Liver (tissue), 9 donors: ENCODE data around the gene HSF4. TPM values are rescaled to one million over a fixed set of nuclear protein-coding genes. Genes with fewer than 3 reads are reported as not detected.

Source experiments
- DNase-seq: peaks from one replicate; pipeline ENCODE4 v3.0.0-alpha.2; 2017; ENCODE audit warnings: low spot score
- H3K27ac ChIP-seq, 2 donors: one replicate each; pipeline ENCODE4 v1.7.0; 2013; ENCODE audit warnings: inconsistent platforms in 2 of 2, low read length in 2 of 2, control low read depth in 1 of 2, low read depth in 1 of 2, mild to moderate bottlenecking in 1 of 2
- H3K27me3 ChIP-seq, 4 donors: one replicate each; pipeline versions ENCODE4 v1.6.1 to v1.7.0; 2013; ENCODE audit warnings: low read length in 3 of 4, inconsistent platforms in 1 of 4, mild to moderate bottlenecking in 1 of 4, moderate library complexity in 1 of 4; ENCODE audit not compliant: control insufficient read depth in 4 of 4, insufficient read depth in 4 of 4
- H3K36me3 ChIP-seq, 4 donors: one replicate each; pipeline versions ENCODE4 v1.6.1 to v1.7.0; 2013; ENCODE audit warnings: low read length in 3 of 4, mild to moderate bottlenecking in 3 of 4, low read depth in 1 of 4, moderate library complexity in 1 of 4; ENCODE audit not compliant: control insufficient read depth in 4 of 4, insufficient read depth in 3 of 4
- H3K4me1 ChIP-seq, 4 donors: one replicate each; pipeline versions ENCODE4 v1.6.1 to v1.7.0; 2013; ENCODE audit warnings: low read length in 3 of 4, mild to moderate bottlenecking in 3 of 4, moderate library complexity in 1 of 4; ENCODE audit not compliant: control insufficient read depth in 4 of 4, insufficient read depth in 4 of 4
- H3K4me3 ChIP-seq, 3 donors: one replicate each; pipeline versions ENCODE4 v1.6.1 to v1.7.0; 2013; ENCODE audit warnings: low read length in 3 of 3, control low read depth in 1 of 3, low read depth in 1 of 3, mild to moderate bottlenecking in 1 of 3
- H3K9ac ChIP-seq, 2 donors: one replicate each; pipeline ENCODE4 v1.7.0; 2013; ENCODE audit warnings: low read length in 2 of 2, mild to moderate bottlenecking in 2 of 2, moderate library complexity in 2 of 2, control low read depth in 1 of 2, low read depth in 1 of 2
- H3K9me3 ChIP-seq, 4 donors: one replicate each; pipeline versions ENCODE4 v1.6.1 to v1.7.0; 2013; ENCODE audit warnings: low read length in 3 of 4; ENCODE audit not compliant: control insufficient read depth in 4 of 4
- CTCF ChIP-seq: fragments of 150-350 bp; IDR thresholded peaks from 2 replicates; pipeline ENCODE4 v1.5.1; 2017; ENCODE audit warnings: improper control_type of control experiment, low read depth, low read length; ENCODE audit not compliant: missing input control
- EGR1 ChIP-seq, 2 donors: IDR thresholded peaks; 2 replicates each; pipeline ENCODE4 v1.6.1; 2016 to 2018; ENCODE audit warnings: antibody characterized with exemption in 2 of 2, low read depth in 2 of 2
- FOXA1 ChIP-seq: IDR thresholded peaks from 2 replicates; pipeline ENCODE4 v1.6.1; 2016; ENCODE audit warnings: antibody characterized with exemption
- FOXA2 ChIP-seq: IDR thresholded peaks from 2 replicates; pipeline ENCODE4 v1.6.1; 2016; ENCODE audit warnings: antibody characterized with exemption
- GABPA ChIP-seq, 2 donors: IDR thresholded peaks in 1 of 2; conservative IDR thresholded peaks in 1 of 2; 2 replicates each; pipeline ENCODE4 v1.6.1; 2016; ENCODE audit warnings: antibody characterized with exemption in 2 of 2, mild to moderate bottlenecking in 1 of 2, moderate library complexity in 1 of 2
- HNF4A ChIP-seq, 2 donors: conservative IDR thresholded peaks; 2 replicates each; pipeline ENCODE4 v1.6.1; 2016; ENCODE audit warnings: antibody characterized with exemption in 2 of 2, mild to moderate bottlenecking in 2 of 2
- HNF4G ChIP-seq: IDR thresholded peaks from 2 replicates; pipeline ENCODE4 v1.6.1; 2016; ENCODE audit warnings: antibody characterized with exemption
- JUND ChIP-seq, 2 donors: IDR thresholded peaks; 2 replicates each; pipeline ENCODE4 v1.6.1; 2016; ENCODE audit warnings: antibody characterized with exemption in 2 of 2
- MAX ChIP-seq: IDR thresholded peaks from 2 replicates; pipeline ENCODE4 v1.6.1; 2016; ENCODE audit warnings: antibody characterized with exemption
- NR2F2 ChIP-seq: IDR thresholded peaks from 2 replicates; pipeline ENCODE4 v1.6.1; 2016; ENCODE audit warnings: antibody characterized with exemption
- RAD21 ChIP-seq, 2 donors: IDR thresholded peaks; 2 replicates each; pipeline ENCODE4 v1.6.1; 2016; ENCODE audit warnings: antibody characterized with exemption in 2 of 2, mild to moderate bottlenecking in 2 of 2
- RXRA ChIP-seq, 2 donors: IDR thresholded peaks; 2 replicates each; pipeline ENCODE4 v1.6.1; 2017 to 2018; ENCODE audit warnings: antibody characterized with exemption in 2 of 2, mild to moderate bottlenecking in 1 of 2
- SP1 ChIP-seq: IDR thresholded peaks from 2 replicates; pipeline ENCODE4 v1.6.1; 2018; ENCODE audit warnings: antibody characterized with exemption, mild to moderate bottlenecking
- TAF1 ChIP-seq: conservative IDR thresholded peaks from 2 replicates; pipeline ENCODE4 v1.6.1; 2016; ENCODE audit warnings: antibody characterized with exemption, mild to moderate bottlenecking
- YY1 ChIP-seq: IDR thresholded peaks from 2 replicates; pipeline ENCODE4 v1.6.1; 2016; ENCODE audit warnings: antibody characterized with exemption, mild to moderate bottlenecking
- WGBS: extraction: QIAGEN DNeasy Blood & Tissue Kit; methylation state at CpG from one replicate; pipeline ENCODE4 v1.1.7; 2013; 5-methylcytosine and 5-hydroxymethylcytosine counted together
- polyA plus RNA-seq, 2 donors: library from polyadenylated mRNA; stranded (reverse) in 1 of 2; unstranded in 1 of 2; fragments of 200-250 nt in 1 of 2; fragments of >200 nt in 1 of 2; fragmentation: Nextera tagmentation in 1 of 2; extraction: Ambion mirVana in 1 of 2; gene quantifications; one replicate each; pipeline versions ENCODE4 v1.2.1 to v1.2.3, GENCODE V29; 2013 to 2015
- total RNA-seq, 2 donors: library from RNA; depleted of rRNA; stranded (reverse); fragments of >200 nt; gene quantifications; one replicate each; pipeline ENCODE4 v1.2.3, GENCODE V29; 2014
- TF ChIP-seq, protein P1 (sequence below): IDR thresholded peaks from 2 replicates; pipeline ENCODE4 v1.6.1; 2016; ENCODE audit warnings: antibody characterized with exemption, mild to moderate bottlenecking
- TF ChIP-seq, protein P2 (sequence below): IDR thresholded peaks from 2 replicates; pipeline ENCODE4 v1.6.1; 2016; ENCODE audit warnings: antibody characterized with exemption
- TF ChIP-seq, protein P3 (sequence below): IDR thresholded peaks from 2 replicates; pipeline ENCODE4 v1.6.1; 2016; ENCODE audit warnings: antibody characterized with exemption
- donor health status: healthy.
- donor health status: healthy.
- donor health status: healthy.
- donor health status: healthy.
- donor health status: healthy.

Gene HSF4
- total and polyA plus RNA-seq, 4 donors = 0.42 to 5.1 (median 4.3) TPM

- Histone ChIP-seq H3K4me3 (no peak overlapping the region), H3K27ac (no peak overlapping the region), H3K9ac (no peak overlapping the region), H3K4me1 (peaks cover 2 to 19% (median 7%) of the 10 kb centered on the region in 4 donors), H3K9me3 (no peaks in the 10 kb centered on the region), H3K36me3 (peaks cover 2 to 30% (median 8%) of the 10 kb centered on the region in 4 donors), H3K27me3 (no peaks in the 10 kb centered on the region)
- 95% methylated on average over 23 of the region's 23 CpGs for whole genome bisulfite sequencing
- TF ChIP-seq CTCF (no peak), RXRA (IDR thresholded peaks at IDR 0.05) (no peak), EGR1 (IDR thresholded peaks at IDR 0.05; ENCODE audit: low read depth in 2 of 2) (no peak), SP1 (no peak), FOXA2 (no peak), GABPA (IDR thresholded peaks at IDR 0.05 in 1 of 2, conservative IDR thresholded peaks at IDR 0.05 in 1 of 2) (no peak), HNF4A (conservative IDR thresholded peaks at IDR 0.05) (no peak), YY1 (no peak), NR2F2 (no peak), MAX (no peak), TAF1 (no peak), JUND (IDR thresholded peaks at IDR 0.05) (no peak), HNF4G (no peak), FOXA1 (no peak), RAD21 (IDR thresholded peaks at IDR 0.05) (no peak)
- TF ChIP-seq, protein P1, sequence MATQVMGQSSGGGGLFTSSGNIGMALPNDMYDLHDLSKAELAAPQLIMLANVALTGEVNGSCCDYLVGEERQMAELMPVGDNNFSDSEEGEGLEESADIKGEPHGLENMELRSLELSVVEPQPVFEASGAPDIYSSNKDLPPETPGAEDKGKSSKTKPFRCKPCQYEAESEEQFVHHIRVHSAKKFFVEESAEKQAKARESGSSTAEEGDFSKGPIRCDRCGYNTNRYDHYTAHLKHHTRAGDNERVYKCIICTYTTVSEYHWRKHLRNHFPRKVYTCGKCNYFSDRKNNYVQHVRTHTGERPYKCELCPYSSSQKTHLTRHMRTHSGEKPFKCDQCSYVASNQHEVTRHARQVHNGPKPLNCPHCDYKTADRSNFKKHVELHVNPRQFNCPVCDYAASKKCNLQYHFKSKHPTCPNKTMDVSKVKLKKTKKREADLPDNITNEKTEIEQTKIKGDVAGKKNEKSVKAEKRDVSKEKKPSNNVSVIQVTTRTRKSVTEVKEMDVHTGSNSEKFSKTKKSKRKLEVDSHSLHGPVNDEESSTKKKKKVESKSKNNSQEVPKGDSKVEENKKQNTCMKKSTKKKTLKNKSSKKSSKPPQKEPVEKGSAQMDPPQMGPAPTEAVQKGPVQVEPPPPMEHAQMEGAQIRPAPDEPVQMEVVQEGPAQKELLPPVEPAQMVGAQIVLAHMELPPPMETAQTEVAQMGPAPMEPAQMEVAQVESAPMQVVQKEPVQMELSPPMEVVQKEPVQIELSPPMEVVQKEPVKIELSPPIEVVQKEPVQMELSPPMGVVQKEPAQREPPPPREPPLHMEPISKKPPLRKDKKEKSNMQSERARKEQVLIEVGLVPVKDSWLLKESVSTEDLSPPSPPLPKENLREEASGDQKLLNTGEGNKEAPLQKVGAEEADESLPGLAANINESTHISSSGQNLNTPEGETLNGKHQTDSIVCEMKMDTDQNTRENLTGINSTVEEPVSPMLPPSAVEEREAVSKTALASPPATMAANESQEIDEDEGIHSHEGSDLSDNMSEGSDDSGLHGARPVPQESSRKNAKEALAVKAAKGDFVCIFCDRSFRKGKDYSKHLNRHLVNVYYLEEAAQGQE = no peak
- TF ChIP-seq, protein P2, sequence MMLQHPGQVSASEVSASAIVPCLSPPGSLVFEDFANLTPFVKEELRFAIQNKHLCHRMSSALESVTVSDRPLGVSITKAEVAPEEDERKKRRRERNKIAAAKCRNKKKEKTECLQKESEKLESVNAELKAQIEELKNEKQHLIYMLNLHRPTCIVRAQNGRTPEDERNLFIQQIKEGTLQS = no peak
- TF ChIP-seq, protein P3, sequence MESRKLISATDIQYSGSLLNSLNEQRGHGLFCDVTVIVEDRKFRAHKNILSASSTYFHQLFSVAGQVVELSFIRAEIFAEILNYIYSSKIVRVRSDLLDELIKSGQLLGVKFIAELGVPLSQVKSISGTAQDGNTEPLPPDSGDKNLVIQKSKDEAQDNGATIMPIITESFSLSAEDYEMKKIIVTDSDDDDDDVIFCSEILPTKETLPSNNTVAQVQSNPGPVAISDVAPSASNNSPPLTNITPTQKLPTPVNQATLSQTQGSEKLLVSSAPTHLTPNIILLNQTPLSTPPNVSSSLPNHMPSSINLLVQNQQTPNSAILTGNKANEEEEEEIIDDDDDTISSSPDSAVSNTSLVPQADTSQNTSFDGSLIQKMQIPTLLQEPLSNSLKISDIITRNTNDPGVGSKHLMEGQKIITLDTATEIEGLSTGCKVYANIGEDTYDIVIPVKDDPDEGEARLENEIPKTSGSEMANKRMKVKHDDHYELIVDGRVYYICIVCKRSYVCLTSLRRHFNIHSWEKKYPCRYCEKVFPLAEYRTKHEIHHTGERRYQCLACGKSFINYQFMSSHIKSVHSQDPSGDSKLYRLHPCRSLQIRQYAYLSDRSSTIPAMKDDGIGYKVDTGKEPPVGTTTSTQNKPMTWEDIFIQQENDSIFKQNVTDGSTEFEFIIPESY = no peak
- no peak for DNase-seq
Measured at GRCh38 chr16:67202956-67203493, 38.5 kb downstream of the HSF4 start.
